LNCAP (cell line): ENCODE results near the gene CRYBG1.

ENCODE experiments used
- TF ChIP-seq, protein P1 (sequence below): fragments of 450-650 bp; IDR thresholded peaks from 2 replicates; pipeline ENCODE4 v1.5.1; 2017; ENCODE audit warnings: mild to moderate bottlenecking

The CRYBG1 gene

DNA sequence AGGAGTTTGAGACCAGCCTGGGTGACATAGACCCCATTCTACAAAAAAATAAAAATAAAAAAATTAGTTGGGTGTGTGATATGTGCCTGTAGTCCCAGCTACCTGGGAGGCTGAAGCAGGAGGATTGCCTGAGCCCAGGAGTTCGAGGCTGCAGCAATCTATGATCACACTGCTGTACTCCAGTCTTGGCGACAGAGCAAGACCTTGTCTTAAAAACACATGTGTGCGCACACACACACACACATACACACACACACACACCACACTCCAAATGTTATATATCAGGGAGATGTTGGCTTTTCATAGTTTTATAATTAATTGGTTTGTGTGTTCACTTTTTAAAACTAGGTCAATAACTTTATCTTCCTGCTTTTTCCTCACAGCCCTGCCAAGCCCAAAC lies 158.2 kb downstream of the CRYBG1 start:
- TF ChIP-seq, protein P1, sequence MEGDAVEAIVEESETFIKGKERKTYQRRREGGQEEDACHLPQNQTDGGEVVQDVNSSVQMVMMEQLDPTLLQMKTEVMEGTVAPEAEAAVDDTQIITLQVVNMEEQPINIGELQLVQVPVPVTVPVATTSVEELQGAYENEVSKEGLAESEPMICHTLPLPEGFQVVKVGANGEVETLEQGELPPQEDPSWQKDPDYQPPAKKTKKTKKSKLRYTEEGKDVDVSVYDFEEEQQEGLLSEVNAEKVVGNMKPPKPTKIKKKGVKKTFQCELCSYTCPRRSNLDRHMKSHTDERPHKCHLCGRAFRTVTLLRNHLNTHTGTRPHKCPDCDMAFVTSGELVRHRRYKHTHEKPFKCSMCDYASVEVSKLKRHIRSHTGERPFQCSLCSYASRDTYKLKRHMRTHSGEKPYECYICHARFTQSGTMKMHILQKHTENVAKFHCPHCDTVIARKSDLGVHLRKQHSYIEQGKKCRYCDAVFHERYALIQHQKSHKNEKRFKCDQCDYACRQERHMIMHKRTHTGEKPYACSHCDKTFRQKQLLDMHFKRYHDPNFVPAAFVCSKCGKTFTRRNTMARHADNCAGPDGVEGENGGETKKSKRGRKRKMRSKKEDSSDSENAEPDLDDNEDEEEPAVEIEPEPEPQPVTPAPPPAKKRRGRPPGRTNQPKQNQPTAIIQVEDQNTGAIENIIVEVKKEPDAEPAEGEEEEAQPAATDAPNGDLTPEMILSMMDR, result no peak

DNA sequence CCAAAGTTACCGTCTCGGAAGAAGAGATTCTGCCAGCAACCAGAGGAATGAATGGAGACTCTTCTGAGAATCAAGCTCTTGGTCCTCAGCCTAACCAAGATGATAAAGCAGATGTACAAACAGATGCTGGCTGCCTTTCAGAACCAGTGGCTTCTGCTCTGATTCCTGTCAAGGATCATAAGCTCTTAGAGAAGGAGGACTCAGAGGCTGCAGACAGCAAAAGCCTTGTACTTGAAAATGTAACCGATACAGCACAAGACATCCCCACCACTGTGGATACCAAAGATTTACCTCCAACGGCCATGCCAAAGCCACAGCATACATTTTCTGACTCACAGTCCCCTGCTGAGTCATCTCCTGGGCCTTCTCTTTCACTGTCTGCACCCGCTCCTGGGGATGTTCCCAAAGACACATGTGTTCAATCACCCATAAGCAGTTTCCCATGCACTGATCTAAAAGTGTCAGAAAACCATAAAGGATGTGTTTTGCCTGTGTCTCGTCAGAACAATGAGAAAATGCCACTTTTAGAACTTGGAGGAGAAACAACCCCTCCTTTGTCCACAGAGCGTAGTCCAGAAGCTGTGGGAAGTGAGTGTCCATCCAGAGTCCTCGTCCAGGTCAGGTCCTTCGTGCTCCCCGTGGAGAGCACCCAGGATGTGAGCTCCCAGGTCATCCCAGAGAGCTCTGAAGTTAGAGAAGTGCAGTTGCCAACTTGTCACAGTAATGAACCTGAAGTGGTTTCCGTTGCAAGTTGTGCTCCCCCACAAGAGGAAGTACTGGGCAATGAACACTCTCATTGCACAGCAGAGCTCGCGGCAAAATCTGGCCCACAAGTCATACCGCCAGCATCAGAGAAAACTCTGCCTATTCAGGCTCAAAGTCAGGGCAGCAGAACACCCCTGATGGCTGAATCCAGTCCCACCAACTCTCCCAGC lies 159.2 kb downstream of the CRYBG1 start:
- TF ChIP-seq, protein P1, result no peak

- TF ChIP-seq, protein P1, result no peak
Observed at GRCh38 chr6:106520711-106521401, 160.3 kb downstream of the CRYBG1 start.

DNA sequence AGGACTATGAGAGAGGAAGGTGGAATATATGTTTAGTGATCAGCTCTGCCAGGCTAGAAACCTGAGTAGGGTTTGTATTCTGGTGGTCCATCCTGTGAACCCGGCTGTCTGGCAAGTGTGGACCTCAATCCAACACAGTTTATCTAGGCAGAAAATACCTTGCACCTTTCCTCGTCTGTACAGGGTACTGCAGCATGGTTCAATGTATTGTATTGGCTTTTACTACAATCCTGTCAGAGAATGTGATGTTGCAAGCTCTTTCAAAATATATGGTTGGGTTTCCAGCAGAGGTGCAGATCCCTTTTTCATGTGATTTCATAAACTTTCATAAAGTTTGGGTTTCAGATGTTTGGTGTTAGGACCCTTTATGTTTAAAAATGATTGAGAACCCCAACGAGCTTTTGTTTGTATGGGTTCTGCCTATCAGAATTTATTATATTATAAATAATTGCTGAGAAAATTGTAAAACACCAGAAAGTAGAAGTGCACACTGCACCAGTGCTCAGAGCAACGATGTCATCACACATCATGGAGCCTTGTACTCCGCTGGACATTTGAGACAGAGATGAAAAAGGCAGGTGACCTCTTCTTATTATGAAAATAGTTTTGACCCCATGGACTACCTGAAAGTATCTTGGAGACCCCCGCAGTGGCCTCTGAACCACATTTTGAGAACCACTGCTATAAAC lies 162.2 kb downstream of the CRYBG1 start:
- TF ChIP-seq, protein P1, result no peak

DNA sequence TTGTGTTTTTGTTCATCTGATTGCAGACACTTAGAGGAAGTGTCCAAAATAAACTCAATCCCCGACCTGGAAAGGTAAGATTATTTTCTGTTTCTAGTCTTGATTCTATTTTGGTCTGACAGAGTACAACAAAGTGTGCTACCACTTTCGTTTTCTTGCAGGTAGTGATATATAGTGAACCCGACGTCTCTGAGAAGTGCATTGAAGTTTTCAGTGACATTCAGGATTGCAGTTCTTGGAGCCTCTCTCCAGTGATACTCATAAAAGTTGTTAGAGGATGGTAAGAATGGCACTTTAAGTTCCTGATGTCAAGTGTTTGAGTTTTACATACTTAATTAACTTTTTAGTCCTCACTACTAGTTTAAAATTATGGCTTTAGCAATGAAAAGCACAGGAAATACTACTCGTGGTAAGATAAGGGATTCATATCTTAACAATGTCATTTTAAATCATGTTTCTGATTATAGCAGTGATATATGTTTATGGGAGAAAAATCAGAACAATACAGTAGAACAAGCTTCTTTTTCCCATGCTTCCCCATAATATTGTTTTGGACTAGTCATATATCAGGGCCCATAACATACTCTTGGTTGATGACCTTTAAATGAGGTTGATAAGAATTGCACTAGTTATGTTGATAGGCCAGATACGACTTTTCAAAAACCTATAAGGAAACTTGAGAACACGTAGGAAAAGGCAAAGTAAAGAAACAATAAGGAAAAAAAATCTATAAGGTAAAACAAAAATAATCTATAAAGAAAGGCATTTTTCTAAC lies 164.8 kb downstream of the CRYBG1 start:
- TF ChIP-seq, protein P1, result no peak

DNA sequence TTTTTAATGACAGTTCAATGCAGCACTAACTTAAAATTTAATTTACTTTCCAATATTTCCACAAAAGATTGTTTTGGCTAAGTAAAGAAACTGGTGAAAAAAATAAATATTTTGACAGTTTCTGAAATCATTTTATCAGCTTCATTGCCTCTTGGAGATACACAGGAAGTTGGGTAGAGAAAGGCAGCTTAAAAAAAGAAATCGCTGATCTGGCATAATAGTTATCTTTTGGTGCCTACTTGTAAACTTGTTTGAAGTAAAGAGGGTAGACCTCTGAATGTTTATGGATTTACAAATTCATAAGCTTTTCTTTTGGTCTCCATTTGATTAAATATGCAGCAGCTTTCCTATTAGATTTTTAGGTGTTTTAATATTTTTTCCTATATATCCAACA lies 165.4 kb downstream of the CRYBG1 start:
- TF ChIP-seq, protein P1, result no peak

- TF ChIP-seq, protein P1, result no peak
Observed at GRCh38 chr6:106527117-106527516, 166.6 kb downstream of the CRYBG1 start.
